ENCODE data around the gene MIDN. TPM values are rescaled to one million over a fixed set of nuclear protein-coding genes. Genes with fewer than 3 reads are reported as not detected.

MIDN gene
- total RNA-seq, 2 donors from 2014 or later: 36.3 to 43.5 TPM

DNA sequence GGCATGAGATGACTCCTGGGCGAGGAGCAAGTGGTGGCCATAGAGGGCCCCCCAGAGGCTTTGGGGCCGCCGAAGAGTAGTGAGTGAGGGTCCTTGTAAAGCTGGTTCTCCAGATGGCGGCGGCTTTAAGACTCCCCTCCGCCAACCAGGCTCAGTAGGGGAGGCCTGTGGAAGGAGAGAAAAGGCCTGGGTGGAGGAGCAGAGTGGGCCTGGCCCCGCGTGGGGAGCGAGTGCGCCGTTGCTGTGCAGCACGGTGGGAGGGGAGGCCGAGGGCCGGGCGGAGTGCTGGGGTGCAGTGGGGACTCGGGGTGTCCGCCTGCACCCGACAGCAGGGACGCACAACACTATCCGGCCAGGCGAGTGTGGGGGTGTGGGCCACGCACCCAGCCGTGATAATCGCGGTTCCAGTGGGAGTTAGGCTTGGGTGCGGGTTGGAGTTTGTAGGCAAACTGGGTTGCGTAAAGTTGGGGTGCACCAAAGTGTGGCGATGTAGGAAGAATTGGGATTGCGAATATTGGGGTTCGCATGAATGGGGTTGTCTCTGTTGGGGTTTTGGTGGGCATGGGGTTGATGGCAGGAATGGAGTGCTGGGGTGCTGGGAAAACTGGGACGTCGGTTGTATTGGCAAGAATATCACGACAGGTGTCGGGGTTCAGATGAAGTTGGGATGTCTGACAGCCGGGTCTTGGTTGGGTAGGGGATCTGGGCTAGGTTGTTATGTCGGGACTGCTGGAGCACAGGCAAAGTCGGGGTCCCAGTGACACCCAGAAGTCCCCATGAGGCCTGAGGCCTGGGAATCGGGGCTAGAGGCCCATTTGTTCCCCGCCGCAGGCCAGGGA is 20.1 kb downstream of the MIDN start:
- 47 to 48% methylated on average over 37 to 40 of the region's 40 CpGs for WGBS, 2 donors
- Histone ChIP-seq H3K4me3 (no peak overlapping the region), H3K36me3 (replicated peaks in 1 of 2; ENCODE audit: insufficient read depth in 1 of 2, low read depth in 2 of 2) (peaks cover 7 to 8% of the 10 kb centered on the region in 2 donors), H3K4me1 (peaks cover 81% of the 10 kb centered on the region), H3K27me3 (no peaks in the 10 kb centered on the region), H3K27ac (peak overlapping the region; percentile 95 to 100 (median 98)), H3K9me3 (no peaks in the 10 kb centered on the region)
- TF ChIP-seq POLR2A (IDR thresholded peaks at IDR 0.05): no peak
- TF ChIP-seq, protein P1, sequence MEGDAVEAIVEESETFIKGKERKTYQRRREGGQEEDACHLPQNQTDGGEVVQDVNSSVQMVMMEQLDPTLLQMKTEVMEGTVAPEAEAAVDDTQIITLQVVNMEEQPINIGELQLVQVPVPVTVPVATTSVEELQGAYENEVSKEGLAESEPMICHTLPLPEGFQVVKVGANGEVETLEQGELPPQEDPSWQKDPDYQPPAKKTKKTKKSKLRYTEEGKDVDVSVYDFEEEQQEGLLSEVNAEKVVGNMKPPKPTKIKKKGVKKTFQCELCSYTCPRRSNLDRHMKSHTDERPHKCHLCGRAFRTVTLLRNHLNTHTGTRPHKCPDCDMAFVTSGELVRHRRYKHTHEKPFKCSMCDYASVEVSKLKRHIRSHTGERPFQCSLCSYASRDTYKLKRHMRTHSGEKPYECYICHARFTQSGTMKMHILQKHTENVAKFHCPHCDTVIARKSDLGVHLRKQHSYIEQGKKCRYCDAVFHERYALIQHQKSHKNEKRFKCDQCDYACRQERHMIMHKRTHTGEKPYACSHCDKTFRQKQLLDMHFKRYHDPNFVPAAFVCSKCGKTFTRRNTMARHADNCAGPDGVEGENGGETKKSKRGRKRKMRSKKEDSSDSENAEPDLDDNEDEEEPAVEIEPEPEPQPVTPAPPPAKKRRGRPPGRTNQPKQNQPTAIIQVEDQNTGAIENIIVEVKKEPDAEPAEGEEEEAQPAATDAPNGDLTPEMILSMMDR (IDR thresholded peaks at IDR 0.05): no peak
- DNase-seq: peak in 1 of 4 donors; percentile 14
- intact Hi-C loops (cut with DNase I): no loop called here
- no peak for ATAC-seq

DNA sequence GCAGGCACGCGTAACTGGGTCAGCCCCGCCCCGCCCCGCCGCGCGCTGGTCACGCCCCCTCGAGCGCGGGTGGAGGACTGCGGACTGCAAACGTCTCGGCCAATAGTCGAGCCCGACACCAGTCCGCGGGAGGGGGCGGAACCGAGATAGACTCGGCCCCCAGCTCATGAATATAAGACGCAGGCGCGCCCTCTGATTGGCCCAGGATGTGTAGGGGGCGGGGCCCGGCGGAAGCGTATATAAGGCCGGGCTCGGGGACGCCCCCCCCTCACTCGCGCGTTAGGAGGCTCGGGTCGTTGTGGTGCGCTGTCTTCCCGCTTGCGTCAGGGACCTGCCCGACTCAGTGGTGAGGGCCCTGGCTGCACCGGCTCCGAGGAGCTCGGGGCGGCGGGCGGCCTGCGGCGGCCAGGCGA is 20.7 kb downstream of the MIDN start, which contains the start of gene CIRBP:
CIRBP (plus strand) TSS at position 268 of the 413 bp plus-strand sequence. CDS start 1,602 bp downstream, outside the sequence.
- ATAC-seq (peak; percentile 88), DNase-seq (peak; percentile 100)
- Histone ChIP-seq H3K27me3 (no peaks in the 10 kb centered on the region), H3K27ac (peak within 1 kb of the TSS; percentile 95 to 100 (median 98)), H3K9me3 (no peaks in the 10 kb centered on the region), H3K4me3 (peak within 1 kb of the TSS; percentile 34 to 79), H3K4me1 (peaks cover 84% of the 10 kb centered on the region), H3K36me3 (replicated peaks in 1 of 2; ENCODE audit: insufficient read depth in 1 of 2, low read depth in 2 of 2) (peaks cover 7 to 12% of the 10 kb centered on the region in 2 donors)
- TF ChIP-seq POLR2A (IDR thresholded peaks at IDR 0.05): peak; percentile 95 to 98 (median 97)
- TF ChIP-seq, protein P1 (IDR thresholded peaks at IDR 0.05): no peak
- 0 to 2% methylated on average over 22 to 47 of the region's 50 CpGs for whole genome bisulfite sequencing, 2 donors
- intact Hi-C loops (cut with DNase I): no loop called here

DNA sequence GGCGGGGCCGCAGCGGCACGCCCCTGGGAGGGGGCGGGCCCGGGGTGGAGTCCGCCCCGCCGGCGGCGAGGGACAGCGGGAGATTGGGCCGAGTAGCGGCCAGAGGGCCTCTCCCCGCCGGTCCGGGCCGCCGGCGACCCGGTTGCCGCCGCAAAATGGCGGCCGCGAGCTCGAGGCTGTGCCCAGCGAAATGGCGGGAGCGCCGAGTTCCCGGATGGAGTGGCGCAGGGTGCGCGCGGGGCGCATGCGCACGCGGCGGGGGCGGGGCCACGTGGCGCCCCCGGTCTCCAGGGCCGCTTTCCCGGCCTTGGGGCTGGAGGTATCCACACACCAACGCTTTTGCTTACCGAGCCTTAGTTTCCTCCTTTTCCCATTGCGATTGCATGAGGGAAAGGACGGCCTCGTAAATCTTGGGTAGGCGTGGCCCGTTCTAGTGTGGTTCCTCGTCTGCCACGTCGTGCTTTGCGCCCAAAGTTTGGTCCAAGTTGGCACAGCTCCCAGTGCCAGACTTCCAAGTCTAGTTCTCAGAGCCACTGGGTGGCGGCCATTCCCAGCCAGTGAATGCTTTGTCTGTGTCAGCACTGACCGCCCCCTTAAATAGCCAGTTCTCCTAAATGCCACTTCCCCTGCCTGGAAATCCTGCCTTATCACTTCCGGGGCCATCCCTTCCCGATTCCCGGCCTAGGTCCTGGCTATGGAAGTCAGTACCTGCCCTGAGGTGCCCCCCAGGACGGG is 21.3 kb downstream of the MIDN start:
- DNase-seq (peak; percentile 88 to 92 (median 90)), ATAC-seq (peak; percentile 65)
- peak in 2 of 3 donors; percentile 0 to 36 for TF ChIP-seq POLR2A (IDR thresholded peaks at IDR 0.05)
- TF ChIP-seq, protein P1 (IDR thresholded peaks at IDR 0.05): peak in 2 of 7 experiments; percentile 11 to 16
- Histone ChIP-seq H3K27ac (peak overlapping the region; percentile 95 to 100 (median 98)), H3K4me1 (peaks cover 89% of the 10 kb centered on the region), H3K36me3 (replicated peaks in 1 of 2; ENCODE audit: insufficient read depth in 1 of 2, low read depth in 2 of 2) (peaks cover 7 to 16% of the 10 kb centered on the region in 2 donors), H3K9me3 (no peaks in the 10 kb centered on the region), H3K4me3 (peak overlapping the region; percentile 34 to 79), H3K27me3 (no peaks in the 10 kb centered on the region)
- intact Hi-C loops (cut with DNase I): loop anchor here (5.0 kb wide), 1 partner anchor 138 kb away; the partner anchor contains the start of gene DAZAP1
- WGBS, 2 donors: 0% methylated on average over 8 to 64 of the region's 64 CpGs

DNA sequence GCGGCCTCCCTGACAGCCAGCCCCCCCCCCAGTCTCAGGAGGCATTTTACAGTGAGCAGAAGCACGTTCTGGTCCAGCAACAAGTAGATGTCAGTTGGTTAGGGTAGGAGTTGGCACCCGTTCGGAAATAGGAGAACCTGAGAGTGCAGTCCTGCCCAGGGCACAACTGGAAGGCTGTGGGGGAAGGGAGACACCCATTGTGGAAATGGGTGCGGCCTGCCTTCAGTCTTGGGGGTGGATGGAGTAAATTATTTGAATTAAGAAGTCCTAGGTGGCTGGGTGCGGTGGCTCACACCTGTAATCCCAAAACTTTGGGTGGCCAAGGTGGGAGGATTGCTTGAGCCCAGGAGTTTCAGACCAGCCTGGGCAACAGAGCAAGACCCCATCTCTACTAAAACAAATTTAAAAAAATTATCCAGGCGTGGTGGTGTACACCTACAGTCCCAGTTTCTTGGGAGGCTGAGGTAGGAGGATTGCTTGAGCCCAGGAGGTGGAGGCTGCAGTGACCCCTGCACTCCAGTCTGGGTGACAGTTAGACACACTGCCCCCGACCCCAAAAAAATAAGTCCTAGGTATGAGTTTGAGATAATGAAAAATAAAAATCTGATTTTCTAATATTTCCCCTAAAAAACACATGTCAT is 21.9 kb downstream of the MIDN start:
- Histone ChIP-seq H3K36me3 (replicated peaks in 1 of 2; ENCODE audit: insufficient read depth in 1 of 2, low read depth in 2 of 2) (peaks cover 7 to 18% of the 10 kb centered on the region in 2 donors), H3K4me1 (peaks cover 89% of the 10 kb centered on the region), H3K27ac (peak overlapping the region; percentile 95 to 100 (median 98)), H3K9me3 (no peaks in the 10 kb centered on the region), H3K27me3 (no peaks in the 10 kb centered on the region), H3K4me3 (peak overlapping the region; percentile 34 to 79)
- intact Hi-C loops (cut with DNase I): loop anchor here (5.0 kb wide), 1 partner anchor 137 kb away; the partner anchor contains the start of gene DAZAP1
- TF ChIP-seq, protein P1 (IDR thresholded peaks at IDR 0.05): no peak
- no peak for TF ChIP-seq POLR2A (IDR thresholded peaks at IDR 0.05)
- 7 to 8% methylated on average over 6 to 8 of the region's 8 CpGs for WGBS, 2 donors
- ATAC-seq (no peak), DNase-seq (peak in 3 of 4 donors; percentile 58 to 64 (median 60))

Data from body of pancreas (tissue), 4 donors.